OCI-LY3 (cell line): Measurements from ENCODE around the gene SLFNL1.

Source experiments
- H2AFZ ChIP-seq: fragments of 200-600, 300-600 bp; shearing (Covaris generic); 2 replicates; pipeline ENCODE4 v1.6.0; 2014; ENCODE audit warnings: antibody characterized with exemption, low read depth, low read length
- H3K27ac ChIP-seq: fragments of 200-600, 300-600 bp; sonication (generic); 2 replicates; pipeline ENCODE4 v1.5.1; 2014; ENCODE audit warnings: mild to moderate bottlenecking, low read length, moderate library complexity, mixed read lengths
- H3K27me3 ChIP-seq: fragments of 200-600, 300-600 bp; sonication (generic); 2 replicates; pipeline ENCODE4 v1.6.1; 2014; ENCODE audit warnings: low read depth, low read length, mixed read lengths
- H3K36me3 ChIP-seq: fragments of 200-600, 300-600 bp; sonication (generic); replicated peaks from 2 replicates; pipeline ENCODE3; 2014; ENCODE audit warnings: low read depth, low read length, mixed read lengths
- H3K4me1 ChIP-seq: fragments of 300-600, 200-600 bp; sonication (generic); 2 replicates; pipeline ENCODE4 v1.6.1; 2014; ENCODE audit warnings: low read length, mixed read lengths
- H3K4me2 ChIP-seq: fragments of 200-600, 300-600 bp; sonication (generic); 2 replicates; pipeline ENCODE4 v1.6.1; 2014; ENCODE audit warnings: low read length, mixed read lengths
- H3K4me3 ChIP-seq: fragments of 300-600, 200-600 bp; sonication (generic); 2 replicates; pipeline ENCODE4 v1.5.1; 2014; ENCODE audit warnings: antibody characterized with exemption, mild to moderate bottlenecking, low read length, moderate library complexity
- H3K79me2 ChIP-seq: fragments of 300-600, 200-600 bp; shearing (Covaris generic); 2 replicates; pipeline ENCODE4 v1.6.1; 2014; ENCODE audit warnings: mild to moderate bottlenecking, low read length, mixed read lengths
- H3K9ac ChIP-seq: fragments of 300-600, 200-600 bp; shearing (Covaris generic); 2 replicates; pipeline ENCODE4 v1.6.0; 2014; ENCODE audit warnings: mild to moderate bottlenecking, low read length, moderate library complexity
- H3K9me3 ChIP-seq: fragments of 200-600, 300-600 bp; shearing (Covaris generic); 2 replicates; pipeline ENCODE4 v1.6.1; 2014; ENCODE audit warnings: low read length, mixed read lengths; ENCODE audit not compliant: insufficient read depth
- H4K20me1 ChIP-seq: fragments of 200-600, 300-600 bp; sonication (generic); 2 replicates; pipeline ENCODE4 v1.6.1; 2016; ENCODE audit warnings: low read length, mixed read lengths; ENCODE audit not compliant: insufficient read depth
- EZH2phosphoT487 ChIP-seq: fragments of 200-600 bp; shearing (Covaris generic); IDR thresholded peaks from 2 replicates; pipeline ENCODE4 v1.6.1; 2018; ENCODE audit warnings: antibody characterized with exemption, mixed run types, low read depth
- TF ChIP-seq, protein P1 (sequence below): fragments of 200-600, 300-600 bp; sonication (generic); IDR thresholded peaks from 2 replicates; pipeline ENCODE4 v1.5.1; 2014; ENCODE audit warnings: antibody characterized with exemption, low read length, low read depth

SLFNL1 gene

DNA sequence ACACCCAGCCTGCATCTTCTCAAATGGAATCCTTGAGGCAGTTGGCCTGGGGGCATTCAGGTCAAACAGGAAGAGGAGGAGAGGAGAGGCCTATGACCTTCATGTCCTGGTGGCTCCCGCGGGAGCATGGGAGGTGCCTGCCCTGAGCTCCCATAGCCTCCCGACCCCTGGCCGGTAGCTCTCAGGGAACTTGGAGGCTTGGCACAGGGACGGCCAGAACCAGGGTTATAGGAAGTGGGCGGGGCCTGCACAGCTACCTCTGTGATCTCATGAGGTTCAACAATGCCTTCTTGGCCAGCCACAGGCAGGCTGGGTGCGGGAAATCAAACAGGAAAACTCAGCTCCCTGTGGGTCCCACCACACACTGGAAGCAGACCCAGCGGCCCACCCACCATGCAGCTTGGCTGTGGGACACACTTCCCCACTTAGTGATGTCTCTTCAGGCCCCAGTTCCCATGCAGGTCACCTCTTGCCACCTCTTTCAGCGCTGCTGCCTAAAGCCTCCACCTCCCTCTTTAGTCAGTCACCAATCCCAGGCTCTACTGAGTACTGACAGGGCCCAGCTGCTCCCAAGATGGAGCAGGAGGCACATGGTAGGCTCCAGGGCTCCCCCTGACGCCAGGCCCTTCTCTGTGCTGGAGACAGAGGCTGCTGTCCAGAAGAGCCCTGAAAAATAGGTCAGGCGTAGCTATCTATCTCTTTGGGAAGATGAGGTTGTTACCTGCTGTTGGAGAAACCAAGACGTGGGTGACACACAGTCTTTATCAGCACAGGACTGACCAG lies at the start of gene SLFNL1:
Gene SLFNL1 (minus strand): TSS at position 200 of the 783 bp plus-strand sequence. CDS start 1,065 bp downstream, outside the sequence.
- Histone ChIP-seq H3K4me2 (no peak within 1 kb of the TSS), H3K27me3 (no peaks in the 10 kb centered on the region), H3K4me3 (no peak within 1 kb of the TSS), H3K4me1 (no peaks in the 10 kb centered on the region), H2AFZ (no peak within 1 kb of the TSS), H3K9ac (no peak within 1 kb of the TSS), H3K9me3 (no peaks in the 10 kb centered on the region), H3K36me3 (peaks cover 3% of the 10 kb centered on the region), H3K27ac (no peak within 1 kb of the TSS), H3K79me2 (no peaks in the 10 kb centered on the region), H4K20me1 (no peaks in the 10 kb centered on the region)
- TF ChIP-seq, protein P1, sequence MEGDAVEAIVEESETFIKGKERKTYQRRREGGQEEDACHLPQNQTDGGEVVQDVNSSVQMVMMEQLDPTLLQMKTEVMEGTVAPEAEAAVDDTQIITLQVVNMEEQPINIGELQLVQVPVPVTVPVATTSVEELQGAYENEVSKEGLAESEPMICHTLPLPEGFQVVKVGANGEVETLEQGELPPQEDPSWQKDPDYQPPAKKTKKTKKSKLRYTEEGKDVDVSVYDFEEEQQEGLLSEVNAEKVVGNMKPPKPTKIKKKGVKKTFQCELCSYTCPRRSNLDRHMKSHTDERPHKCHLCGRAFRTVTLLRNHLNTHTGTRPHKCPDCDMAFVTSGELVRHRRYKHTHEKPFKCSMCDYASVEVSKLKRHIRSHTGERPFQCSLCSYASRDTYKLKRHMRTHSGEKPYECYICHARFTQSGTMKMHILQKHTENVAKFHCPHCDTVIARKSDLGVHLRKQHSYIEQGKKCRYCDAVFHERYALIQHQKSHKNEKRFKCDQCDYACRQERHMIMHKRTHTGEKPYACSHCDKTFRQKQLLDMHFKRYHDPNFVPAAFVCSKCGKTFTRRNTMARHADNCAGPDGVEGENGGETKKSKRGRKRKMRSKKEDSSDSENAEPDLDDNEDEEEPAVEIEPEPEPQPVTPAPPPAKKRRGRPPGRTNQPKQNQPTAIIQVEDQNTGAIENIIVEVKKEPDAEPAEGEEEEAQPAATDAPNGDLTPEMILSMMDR, result no peak
- no peak for TF ChIP-seq EZH2phosphoT487

DNA sequence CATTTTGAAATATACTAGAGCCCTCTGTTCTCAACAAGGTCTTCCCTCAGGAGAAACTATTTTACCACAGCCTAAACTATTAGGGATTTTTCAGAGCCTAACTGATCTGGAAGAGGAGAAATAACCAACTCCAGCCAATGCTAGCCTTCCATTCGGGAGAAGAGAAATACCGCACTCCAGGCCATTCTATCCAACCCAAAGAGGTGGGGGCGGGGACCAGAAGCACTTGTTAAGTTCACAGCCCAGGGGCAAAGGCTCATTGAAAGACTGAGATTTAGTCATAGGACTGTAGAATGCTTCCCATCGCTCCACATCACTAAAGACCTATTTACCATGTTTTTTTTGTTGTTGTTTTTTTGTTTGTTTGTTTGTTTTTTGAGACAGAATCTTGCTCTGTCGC lies 35.4 kb upstream of the SLFNL1 start:
- Histone ChIP-seq H3K9ac (no peak overlapping the region), H3K4me2 (no peak overlapping the region), H3K27me3 (no peaks in the 10 kb centered on the region), H3K9me3 (no peaks in the 10 kb centered on the region), H3K79me2 (no peaks in the 10 kb centered on the region), H3K4me1 (peaks cover 7% of the 10 kb centered on the region), H3K36me3 (peaks cover 3% of the 10 kb centered on the region), H3K27ac (no peak overlapping the region), H3K4me3 (no peak overlapping the region), H4K20me1 (no peaks in the 10 kb centered on the region), H2AFZ (no peak overlapping the region)
- TF ChIP-seq EZH2phosphoT487, result no peak
- TF ChIP-seq, protein P1, result no peak

DNA sequence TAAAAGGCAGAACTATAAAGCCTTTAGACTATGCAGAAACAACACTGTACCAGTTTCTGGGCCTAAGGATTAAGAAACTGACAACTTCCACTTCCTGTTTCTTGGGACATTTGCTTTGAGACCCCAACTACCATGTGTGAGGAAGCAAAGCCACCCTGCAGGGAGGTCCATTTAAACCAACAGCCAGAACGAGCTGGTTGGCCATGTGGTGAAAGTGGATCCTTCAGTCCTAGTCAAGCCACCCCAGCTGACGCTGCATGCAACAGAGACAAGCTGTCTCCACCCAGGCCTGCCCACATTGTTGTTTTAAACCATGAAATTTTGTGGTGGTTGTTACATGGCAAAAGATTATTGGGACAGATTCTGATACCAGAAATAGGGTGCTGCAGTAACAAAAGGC lies 31.8 kb upstream of the SLFNL1 start:
- H3K4me3 ChIP-seq, result no peak overlapping the region
- H3K9ac ChIP-seq, result no peak overlapping the region
- peaks cover 6% of the 10 kb centered on the region for H3K36me3 ChIP-seq
- peaks cover 7% of the 10 kb centered on the region for H3K4me1 ChIP-seq
- H3K4me2 ChIP-seq, result no peak overlapping the region
- H4K20me1 ChIP-seq, result no peaks in the 10 kb centered on the region
- H3K79me2 ChIP-seq, result no peaks in the 10 kb centered on the region
- TF ChIP-seq EZH2phosphoT487, result no peak
- no peaks in the 10 kb centered on the region for H3K27me3 ChIP-seq
- H3K9me3 ChIP-seq, result no peaks in the 10 kb centered on the region
- H3K27ac ChIP-seq, result peak overlapping the region; percentile 41; the same call in 1 of the 2 replicates
- no peak overlapping the region for H2AFZ ChIP-seq

DNA sequence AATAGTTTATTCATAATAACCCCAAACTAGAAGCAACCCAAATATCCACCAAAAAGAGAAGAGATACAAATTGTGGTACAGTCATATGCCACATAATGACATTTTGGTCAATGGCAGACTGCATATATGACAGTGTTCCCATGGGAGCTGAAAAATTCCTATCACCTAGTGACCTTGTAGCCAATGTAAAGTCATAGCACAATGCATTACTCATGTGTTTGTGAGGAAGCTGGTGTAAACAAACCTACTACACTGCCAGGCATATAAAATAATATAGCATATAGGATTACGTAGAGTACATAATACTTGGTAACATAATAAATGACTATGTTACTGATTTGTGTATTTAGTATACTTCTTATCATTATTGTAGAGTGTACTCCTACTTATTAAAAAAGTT lies 29.5 kb upstream of the SLFNL1 start:
- TF ChIP-seq, protein P1, result no peak
- TF ChIP-seq EZH2phosphoT487, result no peak
- Histone ChIP-seq H3K27ac (no peak overlapping the region), H3K9me3 (no peaks in the 10 kb centered on the region), H4K20me1 (no peaks in the 10 kb centered on the region), H2AFZ (no peak overlapping the region), H3K79me2 (no peaks in the 10 kb centered on the region), H3K4me3 (no peak overlapping the region), H3K9ac (no peak overlapping the region), H3K27me3 (no peaks in the 10 kb centered on the region), H3K36me3 (peaks cover 10% of the 10 kb centered on the region), H3K4me2 (no peak overlapping the region), H3K4me1 (peaks cover 7% of the 10 kb centered on the region)
